ENCODE data around the gene SIRT4. TPM values are rescaled to one million over a fixed set of nuclear protein-coding genes. Genes with fewer than 3 reads are reported as not detected.
A peak's percentile ranks its signal among the peaks of the same experiment; 100 is the strongest.

SIRT4 gene
- total RNA-seq, 1 donor: 1.1 TPM

- peak; percentile 56 for DNase-seq (ENCODE audit: insufficient read length, low spot score, missing footprints)
- Histone ChIP-seq H3K79me2 (ENCODE audit: insufficient read depth, low read length) (no peaks in the 10 kb centered on the region), H3K9me3 (ENCODE audit: low read depth, low read length) (no peaks in the 10 kb centered on the region), H3K4me2 (ENCODE audit: insufficient read depth, low read length) (no peak overlapping the region), H3K36me3 (ENCODE audit: insufficient read depth, low read length) (no peaks in the 10 kb centered on the region), H3K27me3 (ENCODE audit: insufficient read depth, low read length) (no peaks in the 10 kb centered on the region), H3K4me1 (ENCODE audit: insufficient read depth, low read length) (peaks cover 3% of the 10 kb centered on the region), H3K4me3 (ENCODE audit: insufficient read depth, low read length) (no peak overlapping the region), H4K20me1 (ENCODE audit: insufficient read depth, low read length) (no peaks in the 10 kb centered on the region), H2AFZ (ENCODE audit: low read length) (no peak overlapping the region), H3K27ac (ENCODE audit: low read depth, low read length) (no peak overlapping the region)
- no peak for TF ChIP-seq CTCF (IDR thresholded peaks at IDR 0.05; ENCODE audit: extremely low read depth, low read depth, low read length)
Observed at GRCh38 chr12:120283318-120283717, 18.8 kb upstream of the SIRT4 start.

GRCh38 chr12:120284381-120284780 lies 17.7 kb upstream of the SIRT4 start:
- no peak for DNase-seq (ENCODE audit: insufficient read length, low spot score, missing footprints)
- H3K4me2 ChIP-seq (ENCODE audit: insufficient read depth, low read length): no peak overlapping the region
- no peaks in the 10 kb centered on the region for H3K36me3 ChIP-seq (ENCODE audit: insufficient read depth, low read length)
- no peak for TF ChIP-seq CTCF (IDR thresholded peaks at IDR 0.05; ENCODE audit: extremely low read depth, low read depth, low read length)
- H3K4me3 ChIP-seq (ENCODE audit: insufficient read depth, low read length): no peak overlapping the region
- peaks cover 3% of the 10 kb centered on the region for H3K4me1 ChIP-seq (ENCODE audit: insufficient read depth, low read length)
- no peak overlapping the region for H2AFZ ChIP-seq (ENCODE audit: low read length)
- no peak overlapping the region for H3K27ac ChIP-seq (ENCODE audit: low read depth, low read length)
- H4K20me1 ChIP-seq (ENCODE audit: insufficient read depth, low read length): no peaks in the 10 kb centered on the region
- H3K9me3 ChIP-seq (ENCODE audit: low read depth, low read length): no peaks in the 10 kb centered on the region
- no peaks in the 10 kb centered on the region for H3K79me2 ChIP-seq (ENCODE audit: insufficient read depth, low read length)
- H3K27me3 ChIP-seq (ENCODE audit: insufficient read depth, low read length): no peaks in the 10 kb centered on the region

- H3K4me2 ChIP-seq (ENCODE audit: insufficient read depth, low read length): no peak overlapping the region
- no peak overlapping the region for H3K4me3 ChIP-seq (ENCODE audit: insufficient read depth, low read length)
- H2AFZ ChIP-seq (ENCODE audit: low read length): no peak overlapping the region
- DNase-seq (ENCODE audit: insufficient read length, low spot score, missing footprints): no peak
- peaks cover 10% of the 10 kb centered on the region for H3K4me1 ChIP-seq (ENCODE audit: insufficient read depth, low read length)
- H3K27me3 ChIP-seq (ENCODE audit: insufficient read depth, low read length): no peaks in the 10 kb centered on the region
- H3K9me3 ChIP-seq (ENCODE audit: low read depth, low read length): no peaks in the 10 kb centered on the region
- H3K79me2 ChIP-seq (ENCODE audit: insufficient read depth, low read length): no peaks in the 10 kb centered on the region
- no peak overlapping the region for H3K27ac ChIP-seq (ENCODE audit: low read depth, low read length)
- H3K36me3 ChIP-seq (ENCODE audit: insufficient read depth, low read length): no peaks in the 10 kb centered on the region
- no peaks in the 10 kb centered on the region for H4K20me1 ChIP-seq (ENCODE audit: insufficient read depth, low read length)
- TF ChIP-seq CTCF (IDR thresholded peaks at IDR 0.05; ENCODE audit: extremely low read depth, low read depth, low read length): no peak
Observed at GRCh38 chr12:120286768-120287490, 15.2 kb upstream of the SIRT4 start.

GRCh38 chr12:120287491-120287890 lies 14.6 kb upstream of the SIRT4 start:
- no peak overlapping the region for H3K27ac ChIP-seq (ENCODE audit: low read depth, low read length)
- DNase-seq (ENCODE audit: insufficient read length, low spot score, missing footprints): peak; percentile 35
- no peaks in the 10 kb centered on the region for H3K36me3 ChIP-seq (ENCODE audit: insufficient read depth, low read length)
- H3K4me3 ChIP-seq (ENCODE audit: insufficient read depth, low read length): no peak overlapping the region
- H3K4me1 ChIP-seq (ENCODE audit: insufficient read depth, low read length): peaks cover 12% of the 10 kb centered on the region
- no peaks in the 10 kb centered on the region for H3K27me3 ChIP-seq (ENCODE audit: insufficient read depth, low read length)
- no peaks in the 10 kb centered on the region for H3K9me3 ChIP-seq (ENCODE audit: low read depth, low read length)
- H2AFZ ChIP-seq (ENCODE audit: low read length): no peak overlapping the region
- H3K79me2 ChIP-seq (ENCODE audit: insufficient read depth, low read length): no peaks in the 10 kb centered on the region
- no peak overlapping the region for H3K4me2 ChIP-seq (ENCODE audit: insufficient read depth, low read length)
- no peaks in the 10 kb centered on the region for H4K20me1 ChIP-seq (ENCODE audit: insufficient read depth, low read length)
- TF ChIP-seq CTCF (IDR thresholded peaks at IDR 0.05; ENCODE audit: extremely low read depth, low read depth, low read length): no peak
